Endothelial cell of umbilical vein (primary cell): Measurements from ENCODE around the gene STRIP2. TPM values are rescaled to one million over a fixed set of nuclear protein-coding genes. Genes with fewer than 3 reads are reported as not detected.
A peak's percentile ranks its signal among the peaks of the same experiment; 100 is the strongest.

Source experiments
- BruUV-seq: library from RNA; stranded (reverse); fragments of 400-500 nt; replicated peaks from 2 replicates; lab custom pipeline; 2021; lab: Mats Ljungman, UMichigan
- CTCF ChIA-PET: fragments of 300-600, 350-600 bp; sonication (Branson Sonifier 250); formaldehyde crosslinking; loops from one replicate; lab custom pipeline; 2021; ENCODE audit warnings: antibody characterized with exemption, inconsistent platforms; lab: Charles Lee
- POLR2A ChIA-PET: fragments of 300-600, 350-600 bp; sonication (Branson Sonifier 250); formaldehyde crosslinking; loops from one replicate; lab custom pipeline; 2021; ENCODE audit warnings: antibody characterized with exemption, inconsistent platforms; lab: Charles Lee
- DNase-seq: peaks from one replicate; pipeline ENCODE4 v3.0.0-alpha.2; 2011; ENCODE audit warnings: low read depth, low spot score
- FAIRE-seq: peaks from 2 replicates; lab custom pipeline; 2011; peaks lifted over from hg19 to GRCh38; lab: Jason Lieb, UNC
- H2AFZ ChIP-seq: 2 replicates; pipeline ENCODE4 v1.6.0; 2012; ENCODE audit warnings: low read depth, low read length, control low read depth, inconsistent platforms
- H3K27ac ChIP-seq: 2 replicates; pipeline ENCODE4 v1.5.1; 2011; ENCODE audit warnings: low read depth, mild to moderate bottlenecking, control low read depth, low read length, moderate library complexity; ENCODE audit not compliant: insufficient read depth
- H3K27me3 ChIP-seq, 2 experiments: 2 replicates each; pipeline versions ENCODE4 v1.6.0 to v1.6.1; 2011; ENCODE audit warnings: low read length in 2 of 2, mixed read lengths in 1 of 2; ENCODE audit not compliant: control insufficient read depth in 2 of 2, insufficient read depth in 2 of 2
- H3K36me3 ChIP-seq, 2 experiments: 2 replicates in 1 of 2; 3 replicates in 1 of 2; pipeline ENCODE4 v1.5.1; 2011; ENCODE audit warnings: low read length in 2 of 2, mild to moderate bottlenecking in 1 of 2, moderate library complexity in 1 of 2; ENCODE audit not compliant: control insufficient read depth in 2 of 2, insufficient read depth in 2 of 2; ENCODE audit errors: extremely low read depth in 1 of 2
- H3K4me1 ChIP-seq: 3 replicates; pipeline ENCODE4 v1.5.1; 2011; ENCODE audit warnings: mild to moderate bottlenecking, low read length; ENCODE audit not compliant: control insufficient read depth, insufficient read depth; ENCODE audit errors: extremely low read depth
- H3K4me2 ChIP-seq: 2 replicates; pipeline ENCODE4 v1.6.1; 2011; ENCODE audit warnings: low read length, control low read depth, mixed read lengths; ENCODE audit not compliant: insufficient read depth
- H3K4me3 ChIP-seq, 3 experiments: fragments of 200-600 bp in 1 of 3; sonication (generic), shearing (Covaris generic) in 1 of 3; replicated peaks in 1 of 3; 2 replicates each; pipeline ENCODE4 v1.5.1; 2011 to 2016; ENCODE audit warnings: control low read depth in 3 of 3, low read length in 3 of 3, mild to moderate bottlenecking in 2 of 3, inconsistent platforms in 1 of 3, low read depth in 1 of 3, moderate library complexity in 1 of 3; ENCODE audit not compliant: insufficient read depth in 1 of 3
- H3K79me2 ChIP-seq: 2 replicates; pipeline ENCODE4 v1.6.0; 2012; ENCODE audit warnings: low read length, inconsistent platforms; ENCODE audit not compliant: control insufficient read depth, insufficient read depth
- H3K9ac ChIP-seq: replicated peaks from 2 replicates; pipeline ENCODE3; 2011; ENCODE audit warnings: low read length, control low read depth; ENCODE audit not compliant: insufficient read depth; ENCODE audit errors: extremely low read depth
- H3K9me1 ChIP-seq: replicated peaks from 3 replicates; pipeline ENCODE4 v1.6.0; 2011; ENCODE audit warnings: mild to moderate bottlenecking, low read length; ENCODE audit not compliant: control insufficient read depth, insufficient read depth; ENCODE audit errors: extremely low read depth
- H3K9me3 ChIP-seq: replicated peaks from 2 replicates; pipeline ENCODE4 v1.5.1; 2012; ENCODE audit warnings: low read length, inconsistent platforms; ENCODE audit not compliant: control insufficient read depth, insufficient read depth
- H4K20me1 ChIP-seq: replicated peaks from 2 replicates; pipeline ENCODE3; 2011; ENCODE audit warnings: mild to moderate bottlenecking, low read length; ENCODE audit not compliant: control insufficient read depth, insufficient read depth; ENCODE audit errors: extremely low read depth
- EZH2 ChIP-seq: IDR thresholded peaks from 2 replicates; pipeline ENCODE4 v1.6.1; 2012; ENCODE audit warnings: borderline replicate concordance, low read depth, mild to moderate bottlenecking, moderate library complexity, low read length, inconsistent platforms; ENCODE audit not compliant: severe bottlenecking
- FOS ChIP-seq: IDR thresholded peaks from 2 replicates; pipeline ENCODE4 v1.6.1; 2011; ENCODE audit warnings: mild to moderate bottlenecking, low read length, moderate library complexity, borderline replicate concordance; ENCODE audit not compliant: insufficient read depth
- GATA2 ChIP-seq: IDR thresholded peaks from 2 replicates; pipeline ENCODE4 v1.7.0; 2011; ENCODE audit warnings: low read depth, mild to moderate bottlenecking, moderate library complexity, mixed read lengths, low read length; ENCODE audit not compliant: insufficient read length, insufficient read depth
- JUN ChIP-seq: IDR thresholded peaks from 2 replicates; pipeline ENCODE4 v1.6.1; 2011; ENCODE audit warnings: borderline replicate concordance, low read depth; ENCODE audit not compliant: insufficient read length, insufficient read depth
- MYC ChIP-seq: IDR thresholded peaks from one replicate; pipeline ENCODE4 v1.6.1; 2011; ENCODE audit warnings: mild to moderate bottlenecking, low read depth, low read length
- POLR2A ChIP-seq: IDR thresholded peaks from 2 replicates; pipeline ENCODE4 v1.6.1; 2012; ENCODE audit warnings: low read depth, mild to moderate bottlenecking, control low read depth, low read length
- POLR2AphosphoS5 ChIP-seq: IDR thresholded peaks from 2 replicates; pipeline ENCODE4 v1.6.1; 2012; ENCODE audit warnings: low read depth, mild to moderate bottlenecking, control low read depth, low read length, moderate library complexity; ENCODE audit not compliant: insufficient read depth
- dilution Hi-C: fragments of 300-500 bp; cut with MboI; formaldehyde crosslinking; loops from one replicate; pipeline ENCODE4 v1.15.0; 2019; ENCODE audit warnings: low sequenced_read_pairs; ENCODE audit not compliant: extremely low pct_ligation_motif_present
- intact Hi-C: fragments of 100-400 bp; cut with micrococcal nuclease; formaldehyde crosslinking; loops from one replicate; pipeline ENCODE4 v1.10.0; 2022
- polyA plus RNA-seq, 4 experiments: library from polyadenylated mRNA; depleted of rRNA in 3 of 4; stranded (reverse) in 3 of 4; unstranded in 1 of 4; fragments of >200 nt; gene quantifications; 2 replicates each; pipeline versions ENCODE4 v1.2.1 to v1.2.3, GENCODE V29; 2011 to 2012; ENCODE audit warnings: missing spikeins in 1 of 4
- total RNA-seq: library from RNA; stranded (reverse); gene quantifications from 2 replicates; pipeline ENCODE4 v1.2.3, GENCODE V29; 2021
- TF ChIP-seq, protein P1 (sequence below): IDR thresholded peaks from 2 replicates; pipeline ENCODE4 v1.6.1; 2011; ENCODE audit not compliant: insufficient read depth, insufficient read length
- TF ChIP-seq, protein P2 (sequence below), 2 donors: IDR thresholded peaks; 1 replicate in 1 of 2; 2 replicates in 1 of 2; pipeline ENCODE4 v1.5.1; 2011; ENCODE audit warnings: low read length in 2 of 2, mild to moderate bottlenecking in 2 of 2, moderate library complexity in 2 of 2, control low read depth in 1 of 2, inconsistent platforms in 1 of 2, low read depth in 1 of 2; ENCODE audit not compliant: insufficient read depth in 1 of 2; ENCODE audit errors: extremely low read depth in 1 of 2

STRIP2 gene
- total and polyA plus RNA-seq, 2 donors (not counting 3 experiments of a cell fraction or from before 2014, with no cell fraction given) = 3.4 to 10.0 TPM

GRCh38 chr7:129426482-129426881 is 7.8 kb upstream of the STRIP2 start:
- BruUV-seq = no TSS peak
- no peak for TF ChIP-seq POLR2A
- no peak for TF ChIP-seq GATA2
- TF ChIP-seq, protein P1, sequence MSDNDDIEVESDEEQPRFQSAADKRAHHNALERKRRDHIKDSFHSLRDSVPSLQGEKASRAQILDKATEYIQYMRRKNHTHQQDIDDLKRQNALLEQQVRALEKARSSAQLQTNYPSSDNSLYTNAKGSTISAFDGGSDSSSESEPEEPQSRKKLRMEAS = no peak
- TF ChIP-seq MYC = no peak
- no peak for TF ChIP-seq FOS
- TF ChIP-seq JUN = no peak
- no peak for TF ChIP-seq POLR2AphosphoS5
- no peak for TF ChIP-seq EZH2
- TF ChIP-seq, protein P2, sequence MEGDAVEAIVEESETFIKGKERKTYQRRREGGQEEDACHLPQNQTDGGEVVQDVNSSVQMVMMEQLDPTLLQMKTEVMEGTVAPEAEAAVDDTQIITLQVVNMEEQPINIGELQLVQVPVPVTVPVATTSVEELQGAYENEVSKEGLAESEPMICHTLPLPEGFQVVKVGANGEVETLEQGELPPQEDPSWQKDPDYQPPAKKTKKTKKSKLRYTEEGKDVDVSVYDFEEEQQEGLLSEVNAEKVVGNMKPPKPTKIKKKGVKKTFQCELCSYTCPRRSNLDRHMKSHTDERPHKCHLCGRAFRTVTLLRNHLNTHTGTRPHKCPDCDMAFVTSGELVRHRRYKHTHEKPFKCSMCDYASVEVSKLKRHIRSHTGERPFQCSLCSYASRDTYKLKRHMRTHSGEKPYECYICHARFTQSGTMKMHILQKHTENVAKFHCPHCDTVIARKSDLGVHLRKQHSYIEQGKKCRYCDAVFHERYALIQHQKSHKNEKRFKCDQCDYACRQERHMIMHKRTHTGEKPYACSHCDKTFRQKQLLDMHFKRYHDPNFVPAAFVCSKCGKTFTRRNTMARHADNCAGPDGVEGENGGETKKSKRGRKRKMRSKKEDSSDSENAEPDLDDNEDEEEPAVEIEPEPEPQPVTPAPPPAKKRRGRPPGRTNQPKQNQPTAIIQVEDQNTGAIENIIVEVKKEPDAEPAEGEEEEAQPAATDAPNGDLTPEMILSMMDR (IDR thresholded peaks at IDR 0.05; ENCODE audit: extremely low read depth in 1 of 2, insufficient read depth in 1 of 2, low read depth in 1 of 2, low read length in 2 of 2) = no peak

More at GRCh38 chr7:129426482-129426881, 7.8 kb upstream of the STRIP2 start:
- H4K20me1 ChIP-seq = no peaks in the 10 kb centered on the region
- H3K4me1 ChIP-seq = peaks cover 4% of the 10 kb centered on the region
- ChIA-PET CTCF (interaction anchor here (2.3 kb wide), 1 partner anchor 13 kb away, joined by 7 read pairs; no protein-coding TSS in a partner anchor), POLR2A (no interaction called here)
- no peak overlapping the region for H3K9ac ChIP-seq
- no peak for DNase-seq
- FAIRE-seq = peak; percentile 38
- H3K4me3 ChIP-seq = no peak overlapping the region
- H3K27ac ChIP-seq = no peak overlapping the region
- no peak overlapping the region for H3K4me2 ChIP-seq
- no peaks in the 10 kb centered on the region for H3K9me1 ChIP-seq
- dilution Hi-C loops = no loop called here
- H3K79me2 ChIP-seq = no peaks in the 10 kb centered on the region
- peaks cover 0 to 2% of the 10 kb centered on the region in 2 experiments for H3K36me3 ChIP-seq
- no peak overlapping the region for H2AFZ ChIP-seq
- no peaks in the 10 kb centered on the region for H3K9me3 ChIP-seq
- no peaks in the 10 kb centered on the region for H3K27me3 ChIP-seq
- intact Hi-C loops = no loop called here
